Measurements from ENCODE around the gene PIGU. TPM values are rescaled to one million over a fixed set of nuclear protein-coding genes. Genes with fewer than 3 reads are reported as not detected.

The PIGU gene
- total RNA-seq, 1 experiment from 2014 or later, result 25.0 TPM

DNA sequence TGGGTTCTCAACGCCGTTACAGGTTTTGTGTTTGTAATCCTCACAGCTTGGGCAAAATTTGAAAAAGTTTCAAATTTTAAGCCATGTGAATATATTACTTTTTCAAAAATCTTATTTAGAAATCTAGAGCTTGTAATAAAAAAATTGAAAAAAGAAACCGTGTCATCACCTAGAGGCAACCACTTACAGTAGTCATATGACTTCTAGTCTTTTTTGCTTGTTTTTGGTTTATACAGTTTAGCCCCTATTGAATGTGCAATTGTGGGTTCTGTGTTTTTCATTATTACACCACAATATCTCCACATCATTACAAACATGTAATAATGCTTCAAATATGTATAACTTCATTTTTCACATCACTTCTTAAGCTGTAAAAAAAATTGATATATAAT is 159.8 kb downstream of the PIGU start:
- Histone ChIP-seq H3F3A (ENCODE audit: insufficient read depth, low read depth) (peaks cover 41% of the 10 kb centered on the region), H3K79me2 (ENCODE audit: low read depth) (peaks cover 44% of the 10 kb centered on the region), H3K4me1 (replicated peaks; ENCODE audit: insufficient read depth) (peaks cover 9% of the 10 kb centered on the region), H4K20me1 (ENCODE audit: insufficient read depth) (no peaks in the 10 kb centered on the region), H3K27ac (peak overlapping the region; percentile 69), H2AFZ (peak overlapping the region; percentile 73; the same call in 1 of the 2 replicates), H3K36me3 (ENCODE audit: low read depth) (peaks cover 4% of the 10 kb centered on the region; the same call in 1 of the 2 replicates), H3K4me3 (peak overlapping the region; percentile 95), H3K9me3 (ENCODE audit: insufficient read depth, low read depth) (no peaks in the 10 kb centered on the region), H3K27me3 (ENCODE audit: insufficient read depth, low read depth) (no peaks in the 10 kb centered on the region), H3K9me2 (ENCODE audit: insufficient read depth) (no peaks in the 10 kb centered on the region), H3K4me2 (peak overlapping the region; percentile 77)
- TF ChIP-seq CTCF (conservative IDR thresholded peaks at IDR 0.05), result no peak
- TF ChIP-seq EZH2 (IDR thresholded peaks at IDR 0.05; ENCODE audit: low read depth), result no peak
- ChIA-PET CTCF (no interaction called here), POLR2A (ENCODE audit: unreplicated experiment) (no interaction called here)
- DNase-seq, result no peak
- no TSS peak for BruUV-seq (replicated peaks)
- intact Hi-C loops (cut with micrococcal nuclease; ENCODE audit: unreplicated experiment), result no loop called here

- H3K79me2 ChIP-seq (ENCODE audit: low read depth), result peaks cover 37% of the 10 kb centered on the region
Measured at GRCh38 chr20:34516247-34517113, 160.4 kb downstream of the PIGU start, which contains the start of gene DYNLRB1. DYNLRB1 (plus strand) TSS chr20:34516422; CDS start chr20:34516459, 37 bp downstream.

More at GRCh38 chr20:34516247-34517113, 160.4 kb downstream of the PIGU start, which contains the start of gene DYNLRB1:
- intact Hi-C loops (cut with micrococcal nuclease; ENCODE audit: unreplicated experiment), result loop anchor here (1.0 kb wide), 1 partner anchor 10 kb away; no protein-coding TSS in a partner anchor
- Histone ChIP-seq H3K4me1 (replicated peaks; ENCODE audit: insufficient read depth) (peaks cover 9% of the 10 kb centered on the region), H2AFZ (peak within 1 kb of the TSS; percentile 73), H3K9me2 (ENCODE audit: insufficient read depth) (no peaks in the 10 kb centered on the region), H3K36me3 (ENCODE audit: low read depth) (peaks cover 4% of the 10 kb centered on the region; the same call in 1 of the 2 replicates), H3F3A (ENCODE audit: insufficient read depth, low read depth) (peaks cover 47% of the 10 kb centered on the region), H4K20me1 (ENCODE audit: insufficient read depth) (no peaks in the 10 kb centered on the region), H3K27me3 (ENCODE audit: insufficient read depth, low read depth) (no peaks in the 10 kb centered on the region), H3K9me3 (ENCODE audit: insufficient read depth, low read depth) (no peaks in the 10 kb centered on the region), H3K4me2 (peak within 1 kb of the TSS; percentile 77), H3K4me3 (peak within 1 kb of the TSS; percentile 95), H3K27ac (peak within 1 kb of the TSS; percentile 69)
- no peak for TF ChIP-seq EZH2 (IDR thresholded peaks at IDR 0.05; ENCODE audit: low read depth)
- no peak for TF ChIP-seq CTCF (conservative IDR thresholded peaks at IDR 0.05)
- DNase-seq, result peak; percentile 82 to 97
- TSS peak; percentile 58 for BruUV-seq (replicated peaks)
- POLR2A ChIA-PET (ENCODE audit: unreplicated experiment), result interaction anchor here (0.5 to 1.0 kb wide), 6 partner anchors 44 to 743 kb away, joined by 3 to 8 read pairs (median 4); partner anchors contain the start of gene ITCH
- CTCF ChIA-PET, result no interaction called here
